ENCODE data around the gene SLC39A9. TPM values are rescaled to one million over a fixed set of nuclear protein-coding genes. Genes with fewer than 3 reads are reported as not detected.

Gene SLC39A9
- total and polyA plus RNA-seq, 2 of the 13 experiments (the other 11 are each of a cell fraction or from before 2014, with no cell fraction given) = 46.6 to 69.5 TPM

GRCh38 chr14:69366069-69366468, 32.4 kb upstream of the SLC39A9 start (continued):
- TF ChIP-seq RBAK (CRISPR knock-in tag; IDR thresholded peaks at IDR 0.05) (no peak), POLR2AphosphoS5 (IDR thresholded peaks at IDR 0.05; ENCODE audit: low read depth, low read length) (no peak)

- Histone ChIP-seq H3K27me3 (ENCODE audit: control insufficient read depth in 1 of 2, insufficient read depth in 2 of 2, low read length in 2 of 2) (no peaks in the 10 kb centered on the region), H3K4me1 (ENCODE audit: insufficient read depth, low read length) (no peaks in the 10 kb centered on the region), H4K20me1 (ENCODE audit: insufficient read depth, low read length) (no peaks in the 10 kb centered on the region), H3K27ac (ENCODE audit: extremely low read length, insufficient read depth, low read length) (no peak overlapping the region), H3K9ac (ENCODE audit: insufficient read depth, low read depth, low read length) (no peak overlapping the region), H3K36me3 (replicated peaks in 1 of 2; ENCODE audit: control insufficient read depth in 1 of 2, insufficient read depth in 2 of 2, low read length in 2 of 2) (no peaks in the 10 kb centered on the region), H2AFZ (ENCODE audit: low read length) (no peak overlapping the region), H3K79me2 (ENCODE audit: insufficient read depth, low read length) (no peaks in the 10 kb centered on the region), H3K9me3 (ENCODE audit: low read length) (no peaks in the 10 kb centered on the region), H3K4me2 (ENCODE audit: low read depth, low read length) (no peak overlapping the region), H3K4me3 (replicated peaks in 1 of 3; ENCODE audit: insufficient read depth in 1 of 3, low read depth in 2 of 3, low read length in 3 of 3) (no peak overlapping the region)
- intact Hi-C loops (cut with micrococcal nuclease; ENCODE audit: unreplicated experiment) (no loop called here), in situ Hi-C loops (cut with HindIII; ENCODE audit: extremely low pct_ligation_motif_present, low pct_unique_long_range_greater_than_20kb) (no loop called here)
- 98% methylated on average over 4 of the region's 4 CpGs for WGBS (ENCODE audit: low lambda C conversion rate)
- DNase-seq (ENCODE audit: low spot score) = no peak
- POLR2A ChIA-PET = no interaction called here
- CTCF ChIA-PET (ENCODE audit: low intra/inter-chr PET ratio, low total read pairs) = no interaction called here
- no peak for ATAC-seq
- BruUV-seq (replicated peaks) = no TSS peak
- FAIRE-seq = no peak
- peak; percentile 38 for TF ChIP-seq ZFP36 (IDR thresholded peaks at IDR 0.05; ENCODE audit: borderline replicate concordance, low read depth, low read length, partially characterized antibody)
- no peak for TF ChIP-seq KDM6A (CRISPR knock-in tag; IDR thresholded peaks at IDR 0.05; ENCODE audit: low read depth)
These were observed 31.7 kb upstream of the SLC39A9 start for GRCh38 chr14:69366761-69367160.

- FAIRE-seq (no peak), ATAC-seq (no peak), DNase-seq (ENCODE audit: low spot score) (no peak)
- POLR2A ChIA-PET = no interaction called here
- Histone ChIP-seq H3K36me3 (replicated peaks in 1 of 2; ENCODE audit: control insufficient read depth in 1 of 2, insufficient read depth in 2 of 2, low read length in 2 of 2) (no peaks in the 10 kb centered on the region), H3K27ac (ENCODE audit: extremely low read length, insufficient read depth, low read length) (no peak overlapping the region), H4K20me1 (ENCODE audit: insufficient read depth, low read length) (no peaks in the 10 kb centered on the region), H3K4me3 (replicated peaks in 1 of 3; ENCODE audit: insufficient read depth in 1 of 3, low read depth in 2 of 3, low read length in 3 of 3) (no peak overlapping the region), H2AFZ (ENCODE audit: low read length) (no peak overlapping the region), H3K9me3 (ENCODE audit: low read length) (no peaks in the 10 kb centered on the region), H3K4me2 (ENCODE audit: low read depth, low read length) (no peak overlapping the region), H3K27me3 (ENCODE audit: control insufficient read depth in 1 of 2, insufficient read depth in 2 of 2, low read length in 2 of 2) (no peaks in the 10 kb centered on the region), H3K9ac (ENCODE audit: insufficient read depth, low read depth, low read length) (no peak overlapping the region), H3K4me1 (ENCODE audit: insufficient read depth, low read length) (0 out of 2 replicates have a peak, but pooled peaks cover 9% of the 10 kb centered on the region), H3K79me2 (ENCODE audit: insufficient read depth, low read length) (no peaks in the 10 kb centered on the region)
- intact Hi-C loops (cut with micrococcal nuclease; ENCODE audit: unreplicated experiment) = no loop called here
- CTCF ChIA-PET (ENCODE audit: low intra/inter-chr PET ratio, low total read pairs) = no interaction called here
- BruUV-seq (replicated peaks) = no TSS peak
- WGBS (ENCODE audit: low lambda C conversion rate) = no CpG with 5 or more reads among the region's 1 CpG
- in situ Hi-C loops (cut with HindIII; ENCODE audit: extremely low pct_ligation_motif_present, low pct_unique_long_range_greater_than_20kb) = no loop called here
- TF ChIP-seq HNRNPLL (IDR thresholded peaks at IDR 0.05; ENCODE audit: low read depth, low read length, poor library complexity, severe bottlenecking) = no peak
- no peak for TF ChIP-seq ZNF264 (CRISPR knock-in tag; IDR thresholded peaks at IDR 0.05)
- no peak for TF ChIP-seq NRL (CRISPR knock-in tag; IDR thresholded peaks at IDR 0.05; ENCODE audit: borderline replicate concordance)
- no peak for TF ChIP-seq BRCA1 (CRISPR knock-in tag; IDR thresholded peaks at IDR 0.05)
- TF ChIP-seq ZFP90 (CRISPR knock-in tag; IDR thresholded peaks at IDR 0.05; ENCODE audit: borderline replicate concordance) = no peak
- no peak for TF ChIP-seq ZMYM3 (CRISPR knock-in tag; IDR thresholded peaks at IDR 0.05)
- no peak for TF ChIP-seq TRIM22 (IDR thresholded peaks at IDR 0.05)
- no peak for TF ChIP-seq CBX1 (IDR thresholded peaks at IDR 0.05; ENCODE audit: low read depth)
- no peak for TF ChIP-seq STAG1 (CRISPR knock-in tag; IDR thresholded peaks at IDR 0.05)
These were observed 30.1 kb upstream of the SLC39A9 start for GRCh38 chr14:69368381-69368780.

Measured in HepG2 (cell line).